ENCODE results near the gene HS3ST1. TPM values are rescaled to one million over a fixed set of nuclear protein-coding genes. Genes with fewer than 3 reads are reported as not detected.

The HS3ST1 gene
- 0.09 TPM for polyA plus RNA-seq (2013, experiment 1 of 2; ENCODE audit: insufficient read length)
- polyA plus RNA-seq (2013, experiment 2 of 2; ENCODE audit: insufficient read length), result 0.12 TPM

GRCh38 chr4:11428231-11428898 lies at the start of gene HS3ST1:
HS3ST1 (minus strand) TSS chr4:11428894; CDS start chr4:11400005, 28,889 bp downstream.
- DNase-seq, result no peak

DNA sequence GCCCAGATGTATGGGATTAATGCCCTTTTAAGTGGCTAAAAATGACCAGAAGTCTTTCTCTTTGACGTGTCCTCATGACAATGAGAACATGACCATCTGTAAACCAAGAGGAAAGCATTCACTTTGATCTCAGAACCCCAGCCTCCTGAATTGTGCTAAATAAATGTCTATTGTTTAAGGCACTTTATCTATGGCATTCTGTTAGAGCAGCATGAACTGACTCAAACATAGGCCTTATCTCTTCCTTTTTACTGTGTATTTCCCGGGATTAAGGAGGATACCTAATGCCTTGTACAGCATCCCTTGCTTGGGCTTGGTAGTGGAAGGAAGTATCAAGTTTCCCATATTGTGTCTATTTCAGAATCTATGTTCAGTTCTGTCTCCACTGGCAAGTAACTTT lies 47.2 kb upstream of the HS3ST1 start:
- no peak for DNase-seq

DNA sequence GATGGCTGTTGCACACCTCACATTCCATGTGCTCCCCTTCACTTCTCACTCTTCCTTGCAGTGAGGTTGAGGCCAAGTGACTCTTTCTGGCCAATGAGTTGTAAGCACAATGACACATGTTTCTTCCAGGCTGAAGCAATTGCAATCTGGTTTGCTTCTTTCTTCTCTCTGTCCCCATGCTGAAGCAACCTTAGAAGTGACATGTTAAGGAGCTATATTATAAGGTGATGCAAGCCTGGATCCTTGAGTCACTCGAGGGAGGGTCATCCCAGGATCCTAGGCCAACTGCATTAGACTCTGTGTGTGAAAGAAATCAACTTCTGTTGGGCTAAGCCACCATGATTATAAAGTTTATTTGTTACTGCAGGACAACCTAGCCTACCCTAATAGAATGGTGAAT lies 45.5 kb upstream of the HS3ST1 start:
- DNase-seq, result no peak

DNA sequence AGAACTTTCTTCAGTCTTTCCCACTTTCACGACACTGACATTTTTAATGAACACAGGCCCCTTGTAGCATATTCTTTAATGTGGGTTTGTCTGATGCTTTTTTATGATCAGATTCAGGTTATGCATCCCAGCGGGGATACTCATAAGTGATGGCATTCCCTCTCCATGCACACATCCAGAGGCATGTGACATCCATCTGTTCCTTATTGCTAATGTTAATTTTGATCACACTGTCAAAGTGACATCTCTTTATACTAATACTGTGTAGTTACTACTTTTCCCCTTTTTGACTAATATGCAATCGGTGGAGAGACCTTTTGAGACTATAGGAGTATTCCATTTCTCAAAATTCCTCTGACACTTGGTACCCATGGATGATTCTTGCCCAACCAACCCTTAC lies 43.8 kb upstream of the HS3ST1 start:
- no peak for DNase-seq

GRCh38 chr4:11471618-11472017 lies 42.9 kb upstream of the HS3ST1 start:
- DNase-seq, result no peak

- no peak for DNase-seq
Measured at GRCh38 chr4:11471046-11471441, 42.4 kb upstream of the HS3ST1 start.

DNA sequence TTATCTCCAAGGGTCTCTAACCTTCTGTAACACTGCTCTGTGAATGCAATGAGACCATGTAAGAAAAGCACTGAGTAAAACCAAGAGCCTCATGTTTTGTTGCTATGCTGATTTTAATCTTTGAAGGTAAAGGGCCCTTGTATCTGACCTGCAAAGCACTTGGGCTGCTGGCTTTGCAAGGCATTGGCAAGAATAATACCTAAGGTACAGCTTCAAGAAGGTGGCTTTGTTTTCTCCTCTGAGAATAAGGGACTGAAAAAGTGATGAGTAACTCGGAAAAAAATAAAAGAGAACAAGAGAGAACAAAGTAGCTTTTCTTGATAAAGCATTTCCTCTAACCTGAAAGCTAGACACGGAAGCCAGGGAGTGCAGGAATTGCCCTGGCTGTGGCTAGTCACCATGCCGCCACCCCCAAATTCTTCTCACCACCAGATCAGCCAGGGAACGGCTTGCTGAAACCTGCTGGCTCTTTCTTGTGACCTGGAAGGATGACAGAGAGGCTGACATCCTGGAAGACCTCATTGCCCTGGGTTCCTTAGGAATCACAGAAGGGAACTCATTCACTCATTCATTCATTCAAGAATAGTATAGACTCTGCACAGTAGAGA lies 41.8 kb upstream of the HS3ST1 start:
- DNase-seq, result no peak

- DNase-seq, result no peak
Measured at GRCh38 chr4:11469650-11470437, 41.1 kb upstream of the HS3ST1 start.

DNA sequence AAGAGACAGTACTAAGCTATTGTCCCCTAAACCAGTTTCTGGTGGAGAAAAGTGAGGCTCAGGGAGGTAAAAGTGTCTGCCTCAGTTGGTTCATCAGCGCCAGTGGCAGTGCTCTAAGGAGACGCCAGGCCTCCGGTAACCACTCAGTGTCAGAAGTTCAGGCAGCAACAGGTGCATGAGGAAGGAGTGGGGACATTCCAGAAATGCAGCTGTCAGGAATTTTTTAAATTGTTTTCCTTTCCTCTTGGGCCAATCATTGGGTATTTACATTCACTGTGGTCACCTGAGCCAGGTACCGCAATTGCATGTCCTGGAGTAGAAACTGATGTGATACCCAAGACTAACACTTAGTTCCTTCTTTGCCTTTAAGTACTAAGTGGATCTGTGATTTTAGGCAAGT lies 40.2 kb upstream of the HS3ST1 start:
- DNase-seq, result no peak

DNA sequence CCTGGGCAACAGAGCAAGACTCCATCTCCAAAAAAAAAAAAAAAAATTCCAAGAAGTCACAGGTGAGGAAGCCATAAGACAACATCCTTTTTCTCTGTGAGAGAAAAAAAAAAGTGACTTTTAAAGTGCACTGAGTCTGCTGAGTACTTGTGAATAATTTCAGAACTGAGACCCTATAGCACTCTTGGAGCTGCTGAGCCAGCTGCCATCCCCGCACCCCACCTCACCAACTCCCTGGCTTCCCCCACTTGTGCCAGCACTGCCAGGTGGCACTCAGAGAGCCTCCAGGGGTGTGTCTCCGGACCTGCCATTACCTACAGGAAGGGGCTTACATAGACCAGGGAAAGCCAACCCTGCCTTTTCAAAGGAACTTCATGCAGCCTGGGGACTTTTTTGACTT lies 39.2 kb upstream of the HS3ST1 start:
- no peak for DNase-seq

DNA sequence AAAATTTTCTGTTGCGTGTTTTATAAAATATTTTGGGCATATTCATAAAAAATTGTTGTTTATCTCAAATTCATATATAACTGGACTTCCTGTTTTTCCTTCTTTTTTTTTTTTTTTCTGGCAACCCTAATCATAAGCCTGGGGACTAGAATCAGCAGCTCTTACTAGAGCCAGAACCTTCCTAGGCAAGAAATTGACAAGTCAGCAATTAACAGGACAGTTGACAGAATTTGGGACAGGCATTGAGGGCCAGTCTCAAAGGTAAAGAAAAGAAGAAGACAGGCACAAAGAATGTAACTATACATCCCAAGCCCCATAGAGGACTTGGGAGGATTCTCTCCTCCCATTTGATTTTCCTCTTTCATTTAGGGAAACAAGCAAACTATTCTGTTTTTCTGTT lies 35.0 kb upstream of the HS3ST1 start:
- DNase-seq, result no peak

DNA sequence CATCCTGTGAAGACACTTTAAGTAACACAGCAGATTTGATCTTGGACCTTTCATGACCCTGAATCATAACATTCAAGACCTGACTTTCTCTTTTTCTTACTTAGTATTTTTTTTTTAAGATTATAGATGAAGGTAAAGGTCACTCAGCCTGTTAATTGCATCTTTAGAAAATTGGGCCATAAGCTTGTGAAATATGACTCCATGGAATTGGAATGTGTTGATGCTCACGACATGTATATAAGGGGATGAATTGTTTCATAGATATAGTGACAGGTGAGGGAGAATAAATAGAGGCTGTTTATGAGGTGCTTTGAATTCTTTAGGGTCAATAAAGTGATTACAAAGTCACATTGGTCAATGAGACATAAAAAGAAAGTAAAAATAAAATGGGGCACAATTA lies 27.7 kb upstream of the HS3ST1 start:
- no peak for DNase-seq

- DNase-seq, result no peak
Measured at GRCh38 chr4:11455201-11455835, 26.6 kb upstream of the HS3ST1 start.

DNA sequence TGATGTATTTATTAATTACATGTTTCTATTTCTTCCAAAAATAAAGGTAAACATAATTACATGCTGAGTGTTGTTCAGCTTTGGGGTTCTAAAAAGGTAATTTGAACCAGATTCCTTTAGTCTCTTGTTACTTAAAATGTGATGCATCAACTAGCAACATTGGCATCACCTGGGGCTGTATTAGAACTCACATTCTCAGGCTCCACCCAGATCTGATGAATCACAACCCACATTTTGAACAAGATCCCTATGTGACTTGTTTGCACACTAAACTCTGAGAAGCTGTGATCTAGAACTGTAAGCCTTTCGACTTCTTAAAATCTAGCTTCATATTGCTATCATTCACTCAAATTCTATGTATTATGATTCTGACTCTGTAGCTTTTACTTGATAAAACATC lies 23.0 kb upstream of the HS3ST1 start:
- DNase-seq, result no peak

DNA sequence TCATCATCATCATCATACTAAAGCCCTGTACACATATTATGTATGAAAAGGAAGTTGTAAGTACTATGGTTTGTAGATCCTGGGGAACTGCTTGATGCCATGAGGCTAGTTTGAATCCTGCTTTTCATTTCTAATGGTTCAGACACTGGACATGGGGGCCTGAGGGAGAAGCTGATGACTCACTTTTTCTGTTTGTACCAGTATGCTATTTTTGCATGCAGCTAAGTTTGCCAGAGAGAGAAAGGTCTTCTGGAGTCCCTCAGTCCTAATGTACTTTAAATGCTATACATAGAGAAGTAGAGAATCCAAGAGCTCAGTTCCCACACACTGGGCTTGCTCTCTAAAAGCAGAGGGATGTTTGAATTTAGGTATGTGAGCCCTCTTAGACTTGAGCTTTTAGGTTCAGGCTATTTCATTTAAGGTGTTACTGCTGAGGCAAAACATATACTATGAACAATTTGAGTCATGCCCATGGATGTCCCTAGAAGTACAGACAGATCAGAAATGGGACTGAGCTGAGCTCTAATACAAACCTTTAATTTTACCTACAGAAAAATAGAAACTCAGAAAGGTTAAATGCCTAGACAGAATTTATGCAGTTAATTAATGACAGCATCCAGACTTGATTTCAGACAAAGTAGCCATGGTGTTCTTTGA lies 17.6 kb upstream of the HS3ST1 start:
- no peak for DNase-seq

DNA sequence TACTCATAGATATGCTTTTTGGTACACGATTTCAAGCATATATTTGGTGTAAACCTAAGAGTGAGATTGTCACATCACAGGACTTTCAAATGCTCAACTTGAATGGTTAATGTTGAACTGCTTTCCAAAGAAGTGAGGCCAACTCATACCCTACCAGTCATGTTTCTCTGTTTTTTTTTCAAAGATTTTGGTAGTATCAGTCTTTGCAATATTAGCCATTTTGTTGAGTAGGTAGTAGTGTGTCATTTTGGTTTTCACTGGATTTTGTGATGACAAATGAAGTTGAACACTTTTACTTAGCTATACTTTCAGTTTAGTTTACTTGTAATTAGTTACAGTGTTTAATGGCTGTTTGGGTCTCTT lies 12.5 kb upstream of the HS3ST1 start:
- DNase-seq, result no peak

DNA sequence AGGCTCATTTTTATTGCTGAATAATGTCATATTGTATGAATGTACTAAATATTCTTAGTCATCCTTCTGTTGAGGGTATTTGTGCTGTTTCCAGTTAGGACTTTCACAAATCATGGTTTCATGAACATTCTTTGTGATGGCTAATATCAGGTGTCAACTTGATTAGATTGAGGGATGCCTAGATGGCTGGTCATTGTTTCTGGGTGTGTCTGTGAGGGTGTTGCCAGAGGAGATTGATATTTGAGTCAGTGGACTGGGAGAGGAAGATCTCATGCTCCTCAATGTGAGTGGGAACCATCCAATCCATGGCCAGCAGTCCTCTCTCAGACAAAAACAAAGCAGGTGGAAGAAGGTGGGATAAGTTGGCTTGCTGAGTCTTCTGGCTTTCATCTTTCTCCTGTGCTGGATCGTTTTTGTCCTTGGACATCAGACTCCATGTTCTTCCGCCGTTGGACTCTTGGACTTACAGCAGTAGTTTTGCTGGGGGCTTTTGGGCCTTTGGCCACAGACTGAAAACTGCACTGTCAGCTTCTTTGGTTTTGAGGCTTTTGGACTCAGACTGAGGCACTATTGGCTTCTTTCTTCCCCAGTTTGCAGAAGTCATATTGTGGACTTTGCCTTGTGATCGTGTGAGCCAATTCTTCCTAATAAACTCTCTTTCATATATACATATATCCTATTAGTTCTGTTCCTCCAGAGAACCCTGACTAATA lies 11.9 kb upstream of the HS3ST1 start:
- DNase-seq, result no peak

DNA sequence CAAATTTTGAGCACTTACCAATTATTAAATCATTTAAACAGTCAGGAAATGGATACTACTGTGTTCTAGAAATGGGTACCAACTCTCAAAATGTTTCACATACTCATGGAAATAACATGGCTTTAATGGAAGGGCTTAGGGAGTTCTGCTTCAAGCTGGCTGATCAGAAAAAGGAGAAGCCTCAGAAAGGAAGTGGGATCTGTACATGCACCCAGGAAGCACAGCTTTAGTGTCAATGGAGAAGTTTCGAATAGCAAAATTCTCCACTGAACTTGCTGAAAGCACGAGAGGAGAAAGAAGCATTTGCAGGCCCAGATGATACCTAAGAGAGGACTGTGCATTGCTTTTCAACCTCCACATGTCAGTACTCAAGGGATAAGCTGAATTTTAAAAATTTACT lies 11.1 kb upstream of the HS3ST1 start:
- DNase-seq, result no peak

- DNase-seq, result no peak
Measured at GRCh38 chr4:11438647-11439046, 10.0 kb upstream of the HS3ST1 start.

GRCh38 chr4:11436673-11437072 lies 8.0 kb upstream of the HS3ST1 start:
- DNase-seq, result no peak

- DNase-seq, result no peak
Measured at GRCh38 chr4:11436084-11436483, 7.4 kb upstream of the HS3ST1 start.

GRCh38 chr4:11435557-11435956 lies 6.9 kb upstream of the HS3ST1 start:
- DNase-seq, result no peak
